ENCODE results near the gene PACS1. TPM values are rescaled to one million over a fixed set of nuclear protein-coding genes. Genes with fewer than 3 reads are reported as not detected.
A peak's percentile ranks its signal among the peaks of the same experiment; 100 is the strongest.

PACS1 gene
- total RNA-seq, 1 donor from 2014 or later: 75.6 TPM

GRCh38 chr11:66042996-66043906 lies 26.8 kb upstream of the PACS1 start:
- Mint-ChIP-seq H3K4me3 (ENCODE audit: low read depth) (no peak overlapping the region), H3K4me1 (ENCODE audit: low read depth) (peaks cover 14% of the 10 kb centered on the region), H3K9me3 (no peaks in the 10 kb centered on the region), H3K27me3 (ENCODE audit: low read depth) (peaks cover 13% of the 10 kb centered on the region), H3K36me3 (ENCODE audit: low read depth) (no peaks in the 10 kb centered on the region), H3K27ac (no peak overlapping the region)
- no peak for DNase-seq (ENCODE audit: low spot score)
- intact Hi-C loops (cut with micrococcal nuclease): no loop called here

- no peak for DNase-seq (ENCODE audit: low spot score)
- Mint-ChIP-seq H3K27me3 (ENCODE audit: low read depth) (peaks cover 11% of the 10 kb centered on the region), H3K4me3 (ENCODE audit: low read depth) (no peak overlapping the region), H3K9me3 (no peaks in the 10 kb centered on the region), H3K36me3 (ENCODE audit: low read depth) (no peaks in the 10 kb centered on the region), H3K27ac (peak overlapping the region; percentile 48), H3K4me1 (ENCODE audit: low read depth) (peaks cover 18% of the 10 kb centered on the region)
- intact Hi-C loops (cut with micrococcal nuclease): no loop called here
These were observed 25.3 kb upstream of the PACS1 start for GRCh38 chr11:66044757-66045156.

- Mint-ChIP-seq H3K9me3 (no peaks in the 10 kb centered on the region), H3K36me3 (ENCODE audit: low read depth) (no peaks in the 10 kb centered on the region), H3K27me3 (ENCODE audit: low read depth) (peaks cover 8% of the 10 kb centered on the region), H3K4me1 (ENCODE audit: low read depth) (peaks cover 18% of the 10 kb centered on the region), H3K4me3 (ENCODE audit: low read depth) (no peak overlapping the region), H3K27ac (peak overlapping the region; percentile 48)
- peak; percentile 77 for DNase-seq (ENCODE audit: low spot score)
- intact Hi-C loops (cut with micrococcal nuclease): no loop called here
These were observed 24.9 kb upstream of the PACS1 start for GRCh38 chr11:66045177-66045639.

GRCh38 chr11:66046901-66047300 lies 23.2 kb upstream of the PACS1 start:
- intact Hi-C loops (cut with micrococcal nuclease): no loop called here
- no peak overlapping the region for H3K27ac Mint-ChIP-seq
- peaks cover 8% of the 10 kb centered on the region for H3K27me3 Mint-ChIP-seq (ENCODE audit: low read depth)
- H3K4me3 Mint-ChIP-seq (ENCODE audit: low read depth): no peak overlapping the region
- H3K36me3 Mint-ChIP-seq (ENCODE audit: low read depth): no peaks in the 10 kb centered on the region
- peaks cover 29% of the 10 kb centered on the region for H3K4me1 Mint-ChIP-seq (ENCODE audit: low read depth)
- H3K9me3 Mint-ChIP-seq: no peaks in the 10 kb centered on the region
- DNase-seq (ENCODE audit: low spot score): no peak

GRCh38 chr11:66047541-66048365 lies 22.3 kb upstream of the PACS1 start:
- H3K36me3 Mint-ChIP-seq (ENCODE audit: low read depth): peaks cover 6% of the 10 kb centered on the region
- intact Hi-C loops (cut with micrococcal nuclease): no loop called here
- H3K27me3 Mint-ChIP-seq (ENCODE audit: low read depth): peaks cover 8% of the 10 kb centered on the region
- H3K27ac Mint-ChIP-seq: no peak overlapping the region
- peaks cover 31% of the 10 kb centered on the region for H3K4me1 Mint-ChIP-seq (ENCODE audit: low read depth)
- H3K4me3 Mint-ChIP-seq (ENCODE audit: low read depth): no peak overlapping the region
- DNase-seq (ENCODE audit: low spot score): no peak
- no peaks in the 10 kb centered on the region for H3K9me3 Mint-ChIP-seq

- peaks cover 8% of the 10 kb centered on the region for H3K27me3 Mint-ChIP-seq (ENCODE audit: low read depth)
- H3K4me3 Mint-ChIP-seq (ENCODE audit: low read depth): no peak within 1 kb of the TSS
- H3K36me3 Mint-ChIP-seq (ENCODE audit: low read depth): peaks cover 14% of the 10 kb centered on the region
- DNase-seq (ENCODE audit: low spot score): no peak
- H3K4me1 Mint-ChIP-seq (ENCODE audit: low read depth): peaks cover 38% of the 10 kb centered on the region
- intact Hi-C loops (cut with micrococcal nuclease): no loop called here
- no peaks in the 10 kb centered on the region for H3K9me3 Mint-ChIP-seq
- H3K27ac Mint-ChIP-seq: no peak within 1 kb of the TSS
These were observed 21.3 kb upstream of the PACS1 start, which contains the start of gene GAL3ST3 for GRCh38 chr11:66048547-66049323. Gene GAL3ST3 (minus strand): TSS chr11:66049161. CDS start chr11:66045415, 3,746 bp downstream.

GRCh38 chr11:66050581-66051231 lies 19.4 kb upstream of the PACS1 start:
- Mint-ChIP-seq H3K4me3 (ENCODE audit: low read depth) (peak overlapping the region; percentile 100), H3K27me3 (ENCODE audit: low read depth) (peaks cover 8% of the 10 kb centered on the region), H3K9me3 (no peaks in the 10 kb centered on the region), H3K4me1 (ENCODE audit: low read depth) (peaks cover 30% of the 10 kb centered on the region), H3K27ac (peak overlapping the region; percentile 80), H3K36me3 (ENCODE audit: low read depth) (peaks cover 28% of the 10 kb centered on the region)
- intact Hi-C loops (cut with micrococcal nuclease): loop anchor here (5.0 kb wide), 1 partner anchor 217 kb away; the partner anchor contains the start of gene RAB1B
- DNase-seq (ENCODE audit: low spot score): no peak

GRCh38 chr11:66051371-66051765 lies 18.7 kb upstream of the PACS1 start:
- Mint-ChIP-seq H3K9me3 (no peaks in the 10 kb centered on the region), H3K27ac (peak overlapping the region; percentile 80), H3K4me1 (ENCODE audit: low read depth) (peaks cover 28% of the 10 kb centered on the region), H3K36me3 (ENCODE audit: low read depth) (peaks cover 35% of the 10 kb centered on the region), H3K4me3 (ENCODE audit: low read depth) (peak overlapping the region; percentile 100), H3K27me3 (ENCODE audit: low read depth) (peaks cover 8% of the 10 kb centered on the region)
- no peak for DNase-seq (ENCODE audit: low spot score)
- intact Hi-C loops (cut with micrococcal nuclease): loop anchor here (5.0 kb wide), 1 partner anchor 216 kb away; the partner anchor contains the start of gene RAB1B

GRCh38 chr11:66051766-66052663 lies 18.1 kb upstream of the PACS1 start, which contains the start of gene SF3B2:
Gene SF3B2 (plus strand): TSS chr11:66052364. CDS start chr11:66052385, 21 bp downstream.
- Mint-ChIP-seq H3K27me3 (ENCODE audit: low read depth) (peaks cover 5% of the 10 kb centered on the region), H3K27ac (peak within 1 kb of the TSS; percentile 97), H3K9me3 (no peaks in the 10 kb centered on the region), H3K36me3 (ENCODE audit: low read depth) (peaks cover 41% of the 10 kb centered on the region), H3K4me1 (ENCODE audit: low read depth) (peaks cover 28% of the 10 kb centered on the region), H3K4me3 (ENCODE audit: low read depth) (peak within 1 kb of the TSS; percentile 100)
- intact Hi-C loops (cut with micrococcal nuclease): loop anchor here (1.0 to 5.0 kb wide), 4 partner anchors 17 to 215 kb away; partner anchors contain the start of genes BANF1, EIF1AD, MUS81 and RAB1B
- DNase-seq (ENCODE audit: low spot score): peak; percentile 97

GRCh38 chr11:66052664-66052982 lies 17.4 kb upstream of the PACS1 start:
- Mint-ChIP-seq H3K36me3 (ENCODE audit: low read depth) (peaks cover 47% of the 10 kb centered on the region), H3K4me3 (ENCODE audit: low read depth) (peak overlapping the region; percentile 100), H3K4me1 (ENCODE audit: low read depth) (peaks cover 28% of the 10 kb centered on the region), H3K9me3 (no peaks in the 10 kb centered on the region), H3K27ac (peak overlapping the region; percentile 97), H3K27me3 (ENCODE audit: low read depth) (peaks cover 4% of the 10 kb centered on the region)
- intact Hi-C loops (cut with micrococcal nuclease): loop anchor here (1.0 to 5.0 kb wide), 4 partner anchors 17 to 215 kb away; partner anchors contain the start of genes BANF1, EIF1AD, MUS81 and RAB1B
- DNase-seq (ENCODE audit: low spot score): no peak

GRCh38 chr11:66055021-66055420 lies 15.1 kb upstream of the PACS1 start:
- Mint-ChIP-seq H3K4me3 (ENCODE audit: low read depth) (no peak overlapping the region), H3K27ac (no peak overlapping the region), H3K4me1 (ENCODE audit: low read depth) (peaks cover 32% of the 10 kb centered on the region), H3K9me3 (no peaks in the 10 kb centered on the region), H3K27me3 (ENCODE audit: low read depth) (no peaks in the 10 kb centered on the region), H3K36me3 (ENCODE audit: low read depth) (peaks cover 70% of the 10 kb centered on the region)
- DNase-seq (ENCODE audit: low spot score): no peak
- intact Hi-C loops (cut with micrococcal nuclease): no loop called here

Data from activated T-helper 2 cell treated with anti-CD3 and anti-CD28 coated beads, Interferon-gamma antibody, Interleukin-2, Interleukin-4, amounts not matched to agents 10 μg/mL and 5 μg/mL and 100 μg/mL, durations not matched to agents 14 hours and 24 hours and 36 hours (primary cell).